Astrocyte of the cerebellum (primary cell): ENCODE measurements around the gene ERCC6L.

ENCODE experiments used
- DNase-seq: peaks from one replicate; pipeline ENCODE4 v3.0.0-alpha.2; 2011; ENCODE audit warnings: low read depth
- H3K4me3 ChIP-seq: 2 replicates; pipeline ENCODE4 v1.5.1; 2011; ENCODE audit warnings: mild to moderate bottlenecking, low read depth, low read length, moderate library complexity
- CTCF ChIP-seq: IDR thresholded peaks from 2 replicates; pipeline ENCODE4 v1.5.1; 2012; ENCODE audit warnings: low read length, low read depth, moderate library complexity, mild to moderate bottlenecking; ENCODE audit errors: missing control alignments
- in situ Hi-C: cut with HindIII; loops from 2 replicates; pipeline ENCODE4 v1.10.0; 2017; ENCODE audit warnings: low sequenced_read_pairs

ERCC6L gene

DNA sequence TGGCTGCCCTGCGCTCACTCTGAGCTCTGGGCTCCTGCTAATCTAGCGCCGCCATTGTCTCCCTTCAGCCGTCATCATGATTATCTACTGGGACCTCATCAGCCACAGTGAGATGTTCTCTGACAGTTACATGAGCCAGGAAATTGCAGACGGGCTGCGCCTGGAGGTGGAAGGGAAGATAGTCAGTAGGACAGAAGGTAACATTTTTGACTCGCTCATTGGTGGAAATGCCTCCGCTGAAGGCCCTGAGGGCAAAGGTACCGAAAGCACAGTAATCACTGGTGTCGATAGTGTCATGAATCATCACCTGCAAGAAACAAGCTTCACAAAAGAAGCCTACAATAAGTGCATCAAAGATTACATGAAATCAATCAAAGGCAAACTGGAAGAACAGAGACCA lies 79.1 kb downstream of the ERCC6L start:
- DNase-seq: no peak
- in situ Hi-C loops: no loop called here
- no peak overlapping the region for H3K4me3 ChIP-seq
- no peak for TF ChIP-seq CTCF

DNA sequence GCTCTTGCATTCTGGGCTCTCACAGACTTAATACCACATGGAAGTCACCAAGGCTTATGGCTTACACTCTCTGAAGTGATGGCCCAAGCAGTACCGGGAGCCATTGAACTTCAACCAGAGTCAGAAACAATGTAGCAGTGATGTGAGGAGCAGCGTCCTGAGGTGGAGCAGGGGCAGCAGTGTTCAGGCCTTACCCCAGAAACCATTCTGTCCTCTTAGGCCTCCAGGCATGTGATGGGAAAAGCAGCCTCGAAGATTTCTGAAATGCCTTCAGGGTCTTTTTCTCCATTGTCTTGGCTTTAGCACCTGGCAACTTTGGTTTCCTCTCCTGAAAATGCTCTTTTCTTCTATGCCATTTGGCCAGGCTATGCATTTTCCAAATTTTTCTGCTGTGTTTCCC lies 80.1 kb downstream of the ERCC6L start:
- H3K4me3 ChIP-seq: no peak overlapping the region
- in situ Hi-C loops: no loop called here
- TF ChIP-seq CTCF: no peak
- no peak for DNase-seq
